Subcutaneous abdominal adipose tissue (tissue), 5 donors: ENCODE measurements around the gene LSM12.
A peak's percentile ranks its signal among the peaks of the same experiment; 100 is the strongest.

ENCODE experiments used
- H3K27ac ChIP-seq: one replicate; pipeline ENCODE4 v1.7.0; 2013; ENCODE audit warnings: low read depth, mild to moderate bottlenecking, inconsistent platforms, low read length, moderate library complexity
- H3K27me3 ChIP-seq, 5 donors: one replicate each; pipeline ENCODE4 v1.7.0; 2013; ENCODE audit warnings: low read length in 5 of 5, inconsistent platforms in 1 of 5; ENCODE audit not compliant: control insufficient read depth in 5 of 5, insufficient read depth in 4 of 5
- H3K36me3 ChIP-seq, 5 donors: one replicate each; pipeline ENCODE4 v1.7.0; 2013; ENCODE audit warnings: low read length in 5 of 5; ENCODE audit not compliant: control insufficient read depth in 5 of 5, insufficient read depth in 5 of 5
- H3K4me1 ChIP-seq, 5 donors: one replicate each; pipeline ENCODE4 v1.7.0; 2013; ENCODE audit warnings: low read length in 5 of 5, mild to moderate bottlenecking in 3 of 5, moderate library complexity in 1 of 5; ENCODE audit not compliant: control insufficient read depth in 5 of 5, insufficient read depth in 5 of 5
- H3K4me3 ChIP-seq, 5 donors: one replicate each; pipeline ENCODE4 v1.7.0; 2013; ENCODE audit warnings: low read length in 5 of 5, low read depth in 1 of 5
- H3K9ac ChIP-seq, 5 donors: one replicate each; pipeline ENCODE4 v1.7.0; 2013; ENCODE audit warnings: low read length in 5 of 5, mild to moderate bottlenecking in 4 of 5, moderate library complexity in 3 of 5
- H3K9me3 ChIP-seq, 5 donors: one replicate each; pipeline ENCODE4 v1.7.0; 2013; ENCODE audit warnings: low read length in 5 of 5; ENCODE audit not compliant: control insufficient read depth in 5 of 5
- donor health status: healthy.
- donor health status: healthy.
- donor health status: healthy.
- donor health status: healthy.
- donor health status: healthy.

Gene LSM12

DNA sequence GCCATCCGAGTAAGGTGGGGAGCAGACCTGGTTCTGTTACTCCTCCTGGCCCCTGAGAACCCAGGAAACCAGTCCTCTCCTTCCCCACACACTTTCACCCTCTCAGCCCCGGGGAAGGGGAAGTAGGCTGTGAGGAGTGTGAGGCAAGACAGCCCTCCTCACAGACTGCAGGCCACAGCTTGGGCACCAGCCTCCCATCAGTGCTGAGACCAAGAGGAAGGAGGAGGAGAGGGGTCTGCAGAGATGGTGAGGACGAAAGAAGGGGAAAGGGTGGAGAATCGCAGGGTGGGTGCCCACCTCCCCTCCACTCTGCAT lies 11.1 kb upstream of the LSM12 start:
- Histone ChIP-seq H3K9me3 (no peaks in the 10 kb centered on the region), H3K27ac (peak overlapping the region; percentile 65), H3K4me3 (no peak overlapping the region), H3K36me3 (peaks cover 0 to 83% (median 75%) of the 10 kb centered on the region in 5 donors), H3K4me1 (peaks cover 0 to 23% (median 15%) of the 10 kb centered on the region in 5 donors), H3K9ac (peak overlapping the region in 3 of 5 donors; percentile 41 to 54 (median 49)), H3K27me3 (no peaks in the 10 kb centered on the region)

DNA sequence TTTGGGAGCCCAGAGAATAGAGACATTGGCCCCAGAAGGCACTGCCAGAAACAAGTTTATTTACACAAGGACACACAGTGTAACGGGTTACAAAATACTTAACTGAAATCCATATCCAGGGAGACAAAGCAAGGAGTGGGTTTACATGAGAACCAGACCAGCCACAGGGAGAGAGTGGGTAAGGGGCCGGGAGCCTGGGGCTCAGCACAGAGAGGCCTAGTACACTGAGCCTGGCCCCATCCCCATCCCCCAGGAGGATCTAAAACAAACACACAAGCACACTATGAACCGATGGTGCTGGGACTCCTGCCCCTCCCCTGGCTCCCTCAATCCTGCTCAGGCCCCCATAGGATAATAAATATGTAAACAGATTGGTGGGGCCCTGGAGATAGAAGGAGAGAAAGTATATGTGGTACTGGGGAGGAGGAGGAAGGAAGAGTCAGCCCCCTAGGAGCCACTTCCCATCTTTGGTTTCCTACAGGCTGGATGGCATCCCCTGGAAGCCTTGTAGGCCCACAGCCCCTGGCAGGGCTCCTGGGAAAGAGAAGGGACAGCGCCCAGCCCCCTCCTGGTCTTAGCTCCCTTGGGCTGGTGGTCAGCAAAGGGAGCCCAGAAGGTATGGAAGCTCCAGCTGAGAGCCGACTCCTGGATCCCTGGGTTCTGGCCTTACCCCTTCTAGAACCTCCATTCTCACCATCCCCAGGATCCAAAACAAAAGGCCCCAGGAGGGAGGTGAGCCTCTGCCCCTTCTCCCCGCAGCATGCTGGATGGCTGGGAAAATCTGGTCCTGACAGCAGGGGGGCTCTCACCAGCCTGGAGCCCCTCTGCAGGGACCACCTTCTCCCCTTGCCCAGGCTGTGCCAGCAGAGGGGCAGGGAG lies 10.5 kb upstream of the LSM12 start:
- peaks cover 0 to 25% (median 16%) of the 10 kb centered on the region in 5 donors for H3K4me1 ChIP-seq
- H3K27me3 ChIP-seq = no peaks in the 10 kb centered on the region
- peak overlapping the region; percentile 65 for H3K27ac ChIP-seq

DNA sequence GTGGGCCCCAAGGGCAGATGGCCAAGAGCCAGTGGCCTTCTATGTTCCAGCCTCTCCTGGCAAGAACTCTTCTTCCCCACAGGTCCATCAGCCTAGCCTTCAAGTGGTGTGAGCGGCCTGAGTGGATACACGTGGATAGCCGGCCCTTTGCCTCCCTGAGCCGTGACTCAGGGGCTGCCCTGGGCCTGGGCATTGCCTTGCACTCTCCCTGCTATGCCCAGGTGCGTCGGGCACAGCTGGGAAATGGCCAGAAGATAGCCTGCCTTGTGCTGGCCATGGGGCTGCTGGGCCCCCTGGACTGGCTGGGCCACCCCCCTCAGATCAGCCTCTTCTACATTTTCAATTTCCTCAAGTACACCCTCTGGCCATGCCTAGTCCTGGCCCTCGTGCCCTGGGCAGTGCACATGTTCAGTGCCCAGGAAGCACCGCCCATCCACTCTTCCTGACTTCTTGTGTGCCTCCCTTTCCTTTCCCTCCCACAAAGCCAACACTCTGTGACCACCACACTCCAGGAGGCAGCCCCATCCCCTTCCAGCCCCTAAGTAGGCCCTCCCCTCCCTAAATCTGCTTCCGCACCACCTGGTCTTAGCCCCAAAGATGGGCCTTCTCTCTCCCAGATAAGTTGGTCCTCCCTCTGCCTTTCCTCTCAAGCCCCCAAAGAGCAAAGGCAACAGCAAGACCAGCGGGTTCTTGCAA lies 9.3 kb upstream of the LSM12 start:
- Histone ChIP-seq H3K27me3 (no peaks in the 10 kb centered on the region), H3K27ac (no peak overlapping the region), H3K9me3 (no peaks in the 10 kb centered on the region), H3K36me3 (peaks cover 0 to 69% (median 63%) of the 10 kb centered on the region in 5 donors), H3K4me1 (peaks cover 5 to 37% (median 28%) of the 10 kb centered on the region in 5 donors), H3K9ac (peak overlapping the region in 2 of 5 donors; percentile 5 to 35), H3K4me3 (no peak overlapping the region)

More for the DNA sequence above, 10.5 kb upstream of the LSM12 start:
- Histone ChIP-seq H3K9me3 (no peaks in the 10 kb centered on the region), H3K36me3 (peaks cover 0 to 78% (median 69%) of the 10 kb centered on the region in 5 donors), H3K4me3 (no peak overlapping the region), H3K9ac (peak overlapping the region in 3 of 5 donors; percentile 41 to 54 (median 49))

DNA sequence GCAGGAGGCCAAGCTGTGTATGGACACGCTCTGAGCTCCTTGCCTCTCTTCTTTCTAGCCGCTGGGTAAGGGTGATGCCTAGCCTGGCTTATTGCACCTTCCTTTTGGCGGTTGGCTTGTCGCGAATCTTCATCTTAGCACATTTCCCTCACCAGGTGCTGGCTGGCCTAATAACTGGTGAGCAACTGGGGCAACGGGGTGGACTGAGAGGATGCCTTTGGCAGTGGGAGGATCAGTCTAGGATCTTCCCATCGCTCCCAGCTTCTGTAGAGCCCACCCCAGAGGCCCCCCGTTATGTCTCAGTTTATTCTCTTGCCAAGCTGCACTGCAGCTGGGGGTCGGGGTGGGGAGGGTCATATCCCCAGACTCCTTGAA lies 8.4 kb upstream of the LSM12 start:
- Histone ChIP-seq H3K27me3 (no peaks in the 10 kb centered on the region), H3K36me3 (peaks cover 0 to 60% (median 54%) of the 10 kb centered on the region in 5 donors), H3K4me1 (peaks cover 5 to 41% (median 33%) of the 10 kb centered on the region in 5 donors), H3K9ac (no peak overlapping the region), H3K4me3 (no peak overlapping the region), H3K27ac (no peak overlapping the region), H3K9me3 (no peaks in the 10 kb centered on the region)

DNA sequence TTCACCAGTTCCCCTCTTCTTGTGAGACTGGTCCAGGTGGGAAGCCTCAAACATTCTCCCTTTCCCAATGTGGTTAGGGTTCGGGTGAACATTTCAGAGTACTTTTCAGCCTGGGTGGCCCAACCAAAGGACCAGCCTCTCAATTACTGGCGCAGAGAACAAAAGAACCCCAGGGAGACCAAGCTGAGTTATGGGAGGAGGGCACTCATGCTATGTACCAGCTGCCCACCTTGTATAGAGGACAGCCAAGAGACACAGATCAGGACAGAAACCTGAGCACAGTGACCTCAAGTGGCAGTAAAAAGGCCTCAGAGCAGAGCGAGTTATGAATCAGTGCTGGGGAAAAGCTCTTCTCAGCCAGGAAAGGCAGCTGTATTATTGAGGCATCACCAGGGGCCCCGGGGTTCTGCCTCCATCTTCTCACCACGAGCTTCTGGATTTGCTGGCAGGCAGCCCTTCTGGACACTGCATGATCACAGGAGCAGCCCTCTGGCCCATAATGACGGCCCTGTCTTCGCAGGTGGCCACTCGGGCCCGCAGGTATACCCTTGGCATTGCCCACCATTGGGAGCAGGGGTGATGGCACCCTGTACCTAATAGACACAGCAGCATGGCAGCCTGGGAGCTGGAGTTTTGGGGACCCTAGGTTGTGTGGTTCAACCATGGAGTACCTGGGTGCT lies 7.9 kb upstream of the LSM12 start:
- peaks cover 5 to 42% (median 36%) of the 10 kb centered on the region in 5 donors for H3K4me1 ChIP-seq
- no peak overlapping the region for H3K27ac ChIP-seq
- no peak overlapping the region for H3K4me3 ChIP-seq
- H3K9ac ChIP-seq = no peak overlapping the region
- H3K27me3 ChIP-seq = no peaks in the 10 kb centered on the region
- H3K9me3 ChIP-seq = no peaks in the 10 kb centered on the region
- peaks cover 0 to 55% (median 52%) of the 10 kb centered on the region in 5 donors for H3K36me3 ChIP-seq

DNA sequence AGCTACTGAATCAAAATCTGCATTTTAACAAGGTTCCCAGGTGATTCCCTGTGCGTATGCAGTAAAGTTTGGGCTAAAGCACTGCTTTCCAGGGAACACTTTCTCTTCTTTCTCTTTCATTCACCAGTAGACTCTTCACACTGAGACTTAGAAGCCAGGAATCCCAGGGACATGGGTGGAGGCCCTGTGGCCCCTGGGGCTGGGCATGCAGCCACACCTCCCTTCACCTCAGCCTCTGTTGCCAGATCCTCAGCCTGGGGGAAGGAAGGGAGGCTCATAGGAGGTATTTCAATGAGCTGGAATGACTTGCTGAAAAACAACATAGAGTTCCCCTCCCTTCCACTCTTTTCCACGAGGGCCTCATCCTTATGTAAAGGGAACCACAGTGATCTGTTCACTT lies 5.3 kb upstream of the LSM12 start:
- peak overlapping the region in 4 of 5 donors; percentile 1 to 89 (median 83) for H3K9ac ChIP-seq
- peak overlapping the region; percentile 90 for H3K27ac ChIP-seq
- no peaks in the 10 kb centered on the region for H3K27me3 ChIP-seq
- peaks cover 5 to 40% (median 34%) of the 10 kb centered on the region in 5 donors for H3K4me1 ChIP-seq
- no peaks in the 10 kb centered on the region for H3K9me3 ChIP-seq
- peak overlapping the region in 4 of 5 donors; percentile 15 to 89 (median 74) for H3K4me3 ChIP-seq
- peaks cover 0 to 30% (median 29%) of the 10 kb centered on the region in 5 donors for H3K36me3 ChIP-seq

DNA sequence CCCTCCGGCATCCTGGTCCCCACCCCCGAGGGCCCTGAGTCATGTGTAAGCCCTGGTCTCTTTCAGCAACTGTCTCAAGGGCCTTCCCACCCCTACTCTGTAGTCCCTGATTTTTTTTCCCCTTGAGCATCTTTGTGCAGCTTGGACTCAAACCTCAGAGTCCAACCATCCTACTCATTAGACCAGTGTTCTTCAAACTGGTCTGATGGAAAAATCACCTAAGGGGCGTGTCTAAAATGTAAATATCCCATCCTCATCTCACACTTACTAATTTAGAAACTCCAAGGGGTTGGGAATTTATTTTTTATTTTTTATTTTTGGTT lies 4.7 kb upstream of the LSM12 start:
- Histone ChIP-seq H3K4me1 (peaks cover 5 to 36% (median 31%) of the 10 kb centered on the region in 5 donors), H3K27ac (peak overlapping the region; percentile 90), H3K9ac (peak overlapping the region; percentile 68 to 89 (median 86)), H3K27me3 (no peaks in the 10 kb centered on the region), H3K9me3 (no peaks in the 10 kb centered on the region), H3K36me3 (peaks cover 0 to 24% (median 23%) of the 10 kb centered on the region in 5 donors), H3K4me3 (peak overlapping the region; percentile 59 to 89 (median 89))

DNA sequence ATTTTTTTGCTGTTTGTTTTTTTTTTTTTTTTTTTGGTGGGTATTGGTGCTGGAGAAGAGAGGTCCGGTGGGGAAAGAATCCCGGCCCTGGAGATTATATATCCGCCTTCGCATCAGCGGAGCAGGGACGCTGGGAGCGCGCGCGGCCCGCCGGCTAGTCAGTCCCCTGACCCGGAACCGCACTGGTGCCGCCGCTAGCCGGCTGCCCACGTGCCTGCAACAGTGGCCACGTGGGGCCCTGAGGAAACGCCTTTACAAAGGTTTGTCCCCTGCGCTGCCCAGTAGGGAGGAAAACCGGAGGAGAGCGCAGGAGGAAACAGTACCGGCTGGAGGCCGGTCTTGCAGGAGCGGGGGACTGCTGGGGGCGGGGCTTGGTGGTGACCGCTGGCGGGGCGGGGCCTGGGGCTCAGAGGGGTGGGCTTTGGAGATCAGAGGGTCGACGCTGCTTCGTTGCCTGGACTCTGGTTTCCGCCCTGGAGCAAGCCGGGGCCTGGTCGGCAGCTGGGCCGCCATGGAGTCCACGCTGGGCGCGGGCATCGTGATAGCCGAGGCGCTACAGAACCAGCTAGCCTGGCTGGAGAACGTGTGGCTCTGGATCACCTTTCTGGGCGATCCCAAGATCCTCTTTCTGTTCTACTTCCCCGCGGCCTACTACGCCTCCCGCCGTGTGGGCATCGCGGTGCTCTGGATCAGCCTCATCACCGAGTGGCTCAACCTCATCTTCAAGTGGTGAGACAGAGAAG lies 4.2 kb upstream of the LSM12 start, which contains the start of gene G6PC3:
G6PC3 (plus strand) TSS at position 281 of the 743 bp plus-strand sequence; CDS start at position 512, 231 bp downstream.
- Histone ChIP-seq H3K27me3 (no peaks in the 10 kb centered on the region), H3K4me3 (peak within 1 kb of the TSS; percentile 65 to 89 (median 89)), H3K4me1 (peaks cover 5 to 39% (median 34%) of the 10 kb centered on the region in 5 donors), H3K9me3 (no peaks in the 10 kb centered on the region), H3K27ac (peak within 1 kb of the TSS; percentile 90), H3K9ac (peak within 1 kb of the TSS; percentile 68 to 89 (median 86)), H3K36me3 (peaks cover 0 to 18% (median 18%) of the 10 kb centered on the region in 5 donors)

DNA sequence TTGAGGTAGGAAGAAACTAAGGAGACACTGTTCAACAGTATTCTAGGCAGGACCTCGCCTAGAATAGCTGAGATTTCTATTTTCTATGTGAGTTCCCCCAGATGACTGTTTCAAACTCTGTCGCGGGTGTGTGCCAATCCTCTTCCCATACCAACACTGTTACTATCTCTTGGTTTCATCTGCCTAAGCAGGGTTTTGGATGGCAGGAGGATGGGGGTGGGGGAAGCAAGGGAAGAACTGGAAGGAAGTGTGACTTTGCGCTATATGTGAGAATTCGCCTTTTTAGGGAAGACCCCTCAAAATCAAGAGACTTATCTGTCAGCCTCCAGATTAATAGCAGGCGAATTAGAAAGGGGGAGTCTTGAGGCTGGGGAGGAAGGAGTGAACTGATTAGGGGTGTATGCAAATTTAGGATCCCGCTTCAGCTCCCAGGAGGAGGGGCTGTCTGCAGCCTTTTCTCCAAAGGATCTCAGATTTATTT lies 3.5 kb upstream of the LSM12 start:
- H3K27ac ChIP-seq = peak overlapping the region; percentile 90
- H3K36me3 ChIP-seq = peaks cover 0 to 12% (median 11%) of the 10 kb centered on the region in 5 donors
- H3K9me3 ChIP-seq = no peaks in the 10 kb centered on the region
- peaks cover 8 to 42% (median 38%) of the 10 kb centered on the region in 5 donors for H3K4me1 ChIP-seq
- H3K27me3 ChIP-seq = no peaks in the 10 kb centered on the region
- peak overlapping the region; percentile 63 to 80 (median 73) for H3K9ac ChIP-seq
- H3K4me3 ChIP-seq = peak overlapping the region; percentile 47 to 89 (median 89)
